ENCODE data around the gene CLPSL1. TPM values are rescaled to one million over a fixed set of nuclear protein-coding genes. Genes with fewer than 3 reads are reported as not detected.
A peak's percentile ranks its signal among the peaks of the same experiment; 100 is the strongest.

CLPSL1 gene
- total and polyA plus RNA-seq, 2 of the 13 experiments (the other 11 are each of a cell fraction or from before 2014, with no cell fraction given): not detected

GRCh38 chr6:35737413-35738211 is 43.2 kb upstream of the CLPSL1 start (continued):
- TF ChIP-seq SNAPC4 (CRISPR knock-in tag; IDR thresholded peaks at IDR 0.05) (no peak), SETDB1 (CRISPR knock-in tag; IDR thresholded peaks at IDR 0.05; ENCODE audit: borderline replicate concordance) (no peak), THRA (CRISPR knock-in tag; IDR thresholded peaks at IDR 0.05; ENCODE audit: borderline replicate concordance) (peak; percentile 46; the same call in 1 of the 2 replicates), KLF9 (CRISPR knock-in tag; IDR thresholded peaks at IDR 0.05; ENCODE audit: low read depth) (no peak), ZNF256 (CRISPR knock-in tag; conservative IDR thresholded peaks at IDR 0.05) (no peak), KMT2B (CRISPR knock-in tag; IDR thresholded peaks at IDR 0.05) (0 out of 2 replicates have a peak, but pooled peaks have one; percentile 58), ERF (CRISPR knock-in tag; IDR thresholded peaks at IDR 0.05) (peak; percentile 25; the same call in 1 of the 2 replicates), ZNF639 (CRISPR knock-in tag; conservative IDR thresholded peaks at IDR 0.05) (no peak; the same call in 1 of the 2 replicates), ZNF337 (CRISPR knock-in tag; IDR thresholded peaks at IDR 0.05; ENCODE audit: borderline replicate concordance, low read depth) (no peak), ETV6 (CRISPR knock-in tag; conservative IDR thresholded peaks at IDR 0.05) (no peak), ZNF180 (CRISPR knock-in tag; IDR thresholded peaks at IDR 0.05; ENCODE audit: borderline replicate concordance, low read depth) (no peak), AGO1 (IDR thresholded peaks at IDR 0.05; ENCODE audit: low read depth, low read length, poor library complexity, severe bottlenecking) (no peak), MZF1 (CRISPR knock-in tag; IDR thresholded peaks at IDR 0.05; ENCODE audit: borderline replicate concordance) (no peak), ZNF562 (CRISPR knock-in tag; IDR thresholded peaks at IDR 0.05; ENCODE audit: borderline replicate concordance) (no peak)
- TF ChIP-seq, protein P1, sequence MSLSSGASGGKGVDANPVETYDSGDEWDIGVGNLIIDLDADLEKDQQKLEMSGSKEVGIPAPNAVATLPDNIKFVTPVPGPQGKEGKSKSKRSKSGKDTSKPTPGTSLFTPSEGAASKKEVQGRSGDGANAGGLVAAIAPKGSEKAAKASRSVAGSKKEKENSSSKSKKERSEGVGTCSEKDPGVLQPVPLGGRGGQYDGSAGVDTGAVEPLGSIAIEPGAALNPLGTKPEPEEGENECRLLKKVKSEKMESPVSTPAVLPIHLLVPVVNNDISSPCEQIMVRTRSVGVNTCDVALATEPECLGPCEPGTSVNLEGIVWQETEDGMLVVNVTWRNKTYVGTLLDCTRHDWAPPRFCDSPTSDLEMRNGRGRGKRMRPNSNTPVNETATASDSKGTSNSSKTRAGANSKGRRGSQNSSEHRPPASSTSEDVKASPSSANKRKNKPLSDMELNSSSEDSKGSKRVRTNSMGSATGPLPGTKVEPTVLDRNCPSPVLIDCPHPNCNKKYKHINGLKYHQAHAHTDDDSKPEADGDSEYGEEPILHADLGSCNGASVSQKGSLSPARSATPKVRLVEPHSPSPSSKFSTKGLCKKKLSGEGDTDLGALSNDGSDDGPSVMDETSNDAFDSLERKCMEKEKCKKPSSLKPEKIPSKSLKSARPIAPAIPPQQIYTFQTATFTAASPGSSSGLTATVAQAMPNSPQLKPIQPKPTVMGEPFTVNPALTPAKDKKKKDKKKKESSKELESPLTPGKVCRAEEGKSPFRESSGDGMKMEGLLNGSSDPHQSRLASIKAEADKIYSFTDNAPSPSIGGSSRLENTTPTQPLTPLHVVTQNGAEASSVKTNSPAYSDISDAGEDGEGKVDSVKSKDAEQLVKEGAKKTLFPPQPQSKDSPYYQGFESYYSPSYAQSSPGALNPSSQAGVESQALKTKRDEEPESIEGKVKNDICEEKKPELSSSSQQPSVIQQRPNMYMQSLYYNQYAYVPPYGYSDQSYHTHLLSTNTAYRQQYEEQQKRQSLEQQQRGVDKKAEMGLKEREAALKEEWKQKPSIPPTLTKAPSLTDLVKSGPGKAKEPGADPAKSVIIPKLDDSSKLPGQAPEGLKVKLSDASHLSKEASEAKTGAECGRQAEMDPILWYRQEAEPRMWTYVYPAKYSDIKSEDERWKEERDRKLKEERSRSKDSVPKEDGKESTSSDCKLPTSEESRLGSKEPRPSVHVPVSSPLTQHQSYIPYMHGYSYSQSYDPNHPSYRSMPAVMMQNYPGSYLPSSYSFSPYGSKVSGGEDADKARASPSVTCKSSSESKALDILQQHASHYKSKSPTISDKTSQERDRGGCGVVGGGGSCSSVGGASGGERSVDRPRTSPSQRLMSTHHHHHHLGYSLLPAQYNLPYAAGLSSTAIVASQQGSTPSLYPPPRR (CRISPR knock-in tag; IDR thresholded peaks at IDR 0.05; ENCODE audit: borderline replicate concordance): no peak
